ENCODE data around the gene OSBPL9.
A peak's percentile ranks its signal among the peaks of the same experiment; 100 is the strongest.
"Not testable (repeated sequence)": the region's sequence is repeated elsewhere in the genome, so short reads cannot be mapped to it uniquely, and the experiment has no call there.

OSBPL9 gene

DNA sequence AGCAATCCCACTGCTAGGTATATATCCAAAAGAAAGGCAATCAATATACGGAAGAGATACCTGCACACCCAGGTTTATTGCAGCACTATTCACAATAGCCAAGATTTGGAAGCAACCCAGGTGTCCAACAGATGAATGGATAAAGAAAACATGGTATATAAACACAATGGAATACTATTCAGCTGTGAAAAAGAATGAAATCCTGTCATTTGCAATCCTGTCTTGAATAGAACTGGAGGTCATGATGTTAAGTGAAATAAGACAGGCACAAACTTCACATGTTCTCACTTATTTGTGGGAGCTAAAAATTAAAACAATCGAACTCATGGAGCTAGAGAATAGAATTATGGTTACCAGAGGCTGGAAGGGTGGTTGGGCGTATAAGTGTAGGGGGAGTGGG, 101.0 kb downstream of the OSBPL9 start:
- DNase-seq = no peak

DNA sequence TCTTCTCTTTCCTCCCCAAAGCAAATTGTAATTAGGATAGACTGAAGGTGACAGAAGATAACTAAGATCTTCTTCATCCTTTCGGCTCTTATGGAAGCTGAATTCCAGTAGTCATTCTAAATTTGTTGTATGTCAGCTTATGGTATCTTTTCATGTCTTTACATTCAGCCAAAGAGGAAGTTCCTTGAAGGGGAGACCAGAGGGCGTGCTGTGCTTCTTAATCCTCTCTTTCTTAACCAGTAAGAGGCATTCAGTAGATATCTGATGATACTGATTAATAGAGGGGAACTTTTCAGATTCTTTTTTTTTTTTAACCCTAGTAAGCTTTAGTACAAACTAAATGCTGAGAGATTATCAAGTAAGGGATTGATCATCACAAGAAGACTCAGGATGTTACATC, 102.3 kb downstream of the OSBPL9 start:
- DNase-seq = no peak

DNA sequence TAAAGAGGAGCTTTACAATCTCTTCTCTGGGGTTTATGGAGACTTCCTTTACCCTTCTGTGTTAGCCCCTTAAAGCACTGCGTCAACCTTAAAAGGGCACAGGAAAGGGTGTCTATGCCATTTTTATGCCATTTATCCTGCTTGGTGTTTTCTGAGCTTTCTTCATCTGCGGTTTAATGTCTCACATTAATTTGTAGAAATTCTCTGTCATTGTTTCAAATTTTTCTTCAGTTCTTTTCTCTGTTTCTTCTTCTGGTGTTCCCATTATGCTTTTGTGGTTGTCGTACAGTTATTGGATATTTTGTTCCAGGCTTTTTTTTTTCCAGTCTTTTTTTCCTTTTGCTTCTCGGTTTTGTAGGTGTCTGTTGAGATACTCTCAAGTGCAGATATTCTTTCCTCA, 107.9 kb downstream of the OSBPL9 start:
- no peak for DNase-seq

DNA sequence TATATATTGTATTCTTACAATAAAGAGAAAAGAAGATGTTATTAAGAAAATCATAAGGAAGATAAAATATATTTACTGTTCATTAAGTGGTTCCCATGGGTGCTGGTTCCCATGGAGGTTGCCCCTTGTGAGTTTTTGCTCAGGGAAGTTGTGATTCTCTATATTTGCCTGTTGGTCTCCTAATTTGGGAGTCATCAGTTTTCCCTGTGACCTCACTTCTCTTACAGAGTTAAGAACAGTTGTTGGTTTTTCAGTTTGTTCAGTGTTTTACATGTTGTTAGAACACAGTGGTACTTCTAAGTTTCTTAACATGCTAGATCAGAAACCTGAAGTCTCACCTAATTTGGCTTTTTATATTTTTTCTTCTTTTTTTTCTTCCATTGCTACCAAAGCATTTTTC, 109.2 kb downstream of the OSBPL9 start:
- no peak for DNase-seq

DNA sequence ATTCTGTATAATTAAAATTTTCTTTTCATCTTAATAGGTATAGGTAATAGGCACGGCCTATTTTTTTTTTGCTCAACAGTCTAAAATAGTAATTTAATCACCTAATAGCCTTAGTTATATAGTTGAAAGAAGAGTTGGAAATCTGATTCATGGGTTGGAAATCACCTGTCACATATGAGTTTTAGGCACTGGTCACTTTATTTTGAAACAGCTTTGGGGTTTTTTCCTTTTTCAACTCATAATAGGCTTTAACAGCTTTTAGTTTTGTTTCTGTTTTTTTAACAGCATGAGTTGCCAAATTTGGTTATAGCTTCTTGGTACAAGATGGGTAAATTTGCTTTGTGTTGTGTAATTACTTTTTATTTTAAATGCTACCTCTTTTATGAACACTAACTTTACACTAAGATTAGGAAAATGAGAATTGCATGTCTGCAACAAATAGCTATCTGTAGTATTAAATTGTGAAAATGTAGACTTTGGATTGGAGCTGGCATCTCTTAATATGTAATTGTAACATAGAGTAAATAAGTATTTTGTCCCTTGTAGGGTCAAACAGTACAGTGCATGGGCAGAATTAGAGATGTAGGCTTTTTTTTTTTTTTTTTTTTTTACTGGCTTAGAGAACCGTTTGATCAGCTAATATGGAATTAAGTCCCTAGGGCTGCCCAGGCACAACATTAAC, 109.8 kb downstream of the OSBPL9 start:
- no peak for DNase-seq

DNA sequence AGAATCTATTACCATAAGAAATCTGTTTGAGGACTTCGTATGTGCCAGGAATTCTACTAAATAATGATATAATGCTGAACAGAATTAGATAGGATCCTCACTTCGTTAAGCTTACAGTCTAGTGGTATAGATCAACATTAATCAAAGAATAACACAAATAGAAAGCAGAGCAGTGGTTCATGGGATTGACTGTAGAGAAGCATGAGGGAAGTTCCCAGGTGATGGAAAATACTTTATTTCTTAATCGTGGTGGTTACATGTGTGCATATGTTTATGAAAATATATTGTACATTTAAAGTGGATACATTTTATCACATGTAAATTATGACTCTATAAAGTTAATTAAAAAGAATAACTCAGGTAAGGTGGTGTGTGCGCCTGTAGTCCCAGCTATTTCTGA, 110.5 kb downstream of the OSBPL9 start:
- no peak for DNase-seq

DNA sequence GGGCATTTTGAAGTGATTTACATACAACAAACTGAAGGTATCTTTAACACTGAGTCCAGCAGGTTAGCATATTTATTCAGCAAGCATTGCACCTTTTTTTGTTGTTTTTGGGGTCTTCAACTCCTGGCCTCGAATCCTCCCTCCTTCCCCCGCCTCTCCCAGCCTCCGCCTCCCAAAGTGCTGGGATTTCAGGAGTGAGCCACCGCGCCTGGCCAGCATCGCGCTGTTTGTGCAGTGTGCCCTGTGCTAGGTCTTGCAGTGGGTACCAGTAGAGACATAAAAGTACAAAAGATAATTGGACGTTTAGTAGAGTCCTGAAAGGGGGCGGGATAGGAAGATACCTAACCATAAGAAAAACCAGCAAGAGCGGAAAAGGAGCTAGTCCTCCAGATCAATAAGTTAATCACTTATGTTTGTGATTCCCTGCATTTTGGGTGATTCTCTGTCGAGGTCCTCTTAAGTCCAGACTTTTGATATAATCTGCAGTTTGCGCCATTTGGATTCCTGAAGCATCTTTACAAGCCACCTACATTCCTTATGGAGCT, 111.8 kb downstream of the OSBPL9 start:
- peak; percentile 25 for DNase-seq

DNA sequence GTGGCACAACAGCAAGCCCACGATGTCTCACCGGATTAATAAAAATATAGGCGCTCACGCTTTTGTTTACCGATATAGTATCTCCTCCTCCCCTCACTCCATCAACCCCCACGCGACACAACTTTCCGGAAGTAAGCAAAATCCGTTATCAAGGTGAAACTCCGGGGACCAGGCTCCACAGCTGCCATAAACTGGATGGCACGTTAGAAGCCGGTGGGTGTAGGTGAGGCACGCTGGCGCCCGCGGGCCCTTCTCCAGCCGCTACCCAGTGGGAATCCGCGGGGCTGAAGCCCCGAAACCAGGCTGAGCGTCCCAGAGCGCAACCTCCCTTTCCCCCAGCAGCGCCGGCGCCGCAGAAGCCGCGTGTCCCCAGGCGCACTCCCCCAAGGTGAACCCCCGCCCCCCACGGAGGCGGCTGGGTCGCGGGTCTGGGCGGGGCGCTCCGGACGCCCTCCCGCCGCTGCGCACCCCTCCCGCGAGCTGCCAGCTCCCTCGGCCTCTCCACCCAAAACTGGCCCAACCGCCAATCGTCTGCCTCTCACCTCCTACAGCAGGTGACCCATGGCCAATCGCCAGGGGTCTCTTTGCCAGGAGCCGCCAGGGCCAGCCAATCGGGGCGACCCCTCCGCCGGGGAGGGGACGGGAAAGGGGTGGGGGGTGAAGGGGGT, 112.4 kb downstream of the OSBPL9 start:
- peak; percentile 96 for DNase-seq

DNA sequence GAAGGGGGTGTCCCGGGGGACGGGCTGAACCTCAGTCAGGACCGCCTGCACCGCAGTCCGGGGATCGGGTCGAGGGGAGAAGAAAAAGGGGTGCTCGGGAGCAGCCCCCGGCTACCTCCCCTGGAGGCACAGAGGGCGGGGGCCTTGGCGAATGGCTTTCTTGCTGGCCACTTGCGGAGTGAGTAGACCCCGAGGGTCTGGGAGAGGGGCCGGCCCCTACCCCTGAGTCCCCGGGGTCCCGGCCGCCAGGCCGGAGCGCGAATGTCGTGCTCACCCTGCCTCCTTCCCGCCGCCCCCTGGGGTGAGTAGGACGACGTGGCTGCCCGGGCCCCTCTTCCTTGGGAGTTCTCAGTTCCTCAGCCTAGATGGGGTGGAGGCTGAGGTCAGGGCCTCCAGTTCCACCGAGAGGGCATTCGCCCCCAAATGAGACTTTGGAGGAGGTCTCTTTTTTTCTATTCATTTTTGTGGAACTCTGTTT, 113.0 kb downstream of the OSBPL9 start:
- DNase-seq = no peak

DNA sequence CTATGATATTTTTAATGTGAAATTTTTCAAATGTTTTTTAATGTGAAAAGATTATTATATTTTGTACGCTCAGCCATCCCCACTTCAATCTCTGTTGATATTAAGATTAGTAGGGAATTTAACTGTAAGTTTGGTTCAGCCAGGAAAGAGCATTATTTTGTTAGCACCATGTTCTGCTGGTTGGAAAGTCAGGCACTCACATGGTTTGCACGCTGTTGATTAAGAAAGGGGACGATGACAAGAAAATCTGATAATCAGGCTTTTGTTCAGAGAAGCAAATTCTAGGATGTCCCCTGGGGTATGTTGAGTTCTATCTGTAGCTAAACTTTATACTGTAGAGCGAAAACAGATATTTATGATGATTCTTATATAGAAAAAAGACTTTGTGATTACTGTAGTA, 115.1 kb downstream of the OSBPL9 start:
- DNase-seq = no peak

DNA sequence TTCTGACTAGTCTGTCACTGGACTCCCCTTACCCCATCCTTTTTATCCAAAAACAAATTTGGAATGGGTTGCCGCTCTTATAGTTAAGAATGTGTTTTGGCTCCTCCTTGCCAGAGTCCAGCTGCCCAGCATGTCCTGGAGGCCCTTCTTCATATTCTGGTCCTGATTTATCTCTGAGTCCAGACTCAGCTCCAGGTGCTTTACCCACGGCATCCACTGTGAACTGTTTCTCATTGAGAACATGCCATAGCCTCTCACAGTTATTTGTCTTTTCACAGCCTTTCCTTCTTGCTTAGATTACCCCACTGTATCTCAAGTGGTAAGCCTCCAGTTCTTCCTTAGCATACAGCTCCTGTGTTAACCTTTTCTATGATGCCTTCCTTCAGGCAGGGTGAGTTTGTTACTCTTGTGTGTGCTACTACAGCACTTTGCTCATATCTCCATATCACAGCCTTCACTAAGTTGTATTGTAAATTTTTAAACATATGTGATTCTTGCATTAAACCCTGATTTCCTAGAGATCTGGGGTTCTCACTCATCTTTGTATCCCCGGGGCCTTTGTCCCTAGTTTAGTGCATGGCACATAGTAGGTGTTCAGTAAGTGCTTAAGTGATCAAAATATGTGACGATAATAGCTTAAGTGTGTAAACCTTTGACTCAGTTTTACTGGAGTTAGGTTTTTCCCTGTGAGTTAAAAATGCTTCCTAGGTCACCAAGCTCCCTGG, 116.0 kb downstream of the OSBPL9 start:
- no peak for DNase-seq

DNA sequence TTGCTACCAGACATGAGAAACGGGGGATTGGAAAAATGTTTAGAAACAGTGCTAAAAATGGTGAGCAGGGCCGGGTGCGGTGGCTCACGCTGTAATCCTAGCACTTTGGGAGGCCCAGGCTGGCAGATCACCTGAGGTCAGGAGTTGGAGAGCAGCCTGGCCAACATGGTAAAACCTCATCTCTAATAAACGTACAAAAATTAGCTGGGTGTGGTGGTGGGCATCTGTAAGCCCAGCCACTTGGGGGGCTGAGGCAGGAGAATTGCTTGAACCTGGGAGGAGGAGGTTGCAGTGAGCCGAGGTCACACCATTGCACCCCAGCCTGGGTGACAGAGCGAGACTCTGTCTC, 116.5 kb downstream of the OSBPL9 start:
- not testable (repeated sequence) for DNase-seq

DNA sequence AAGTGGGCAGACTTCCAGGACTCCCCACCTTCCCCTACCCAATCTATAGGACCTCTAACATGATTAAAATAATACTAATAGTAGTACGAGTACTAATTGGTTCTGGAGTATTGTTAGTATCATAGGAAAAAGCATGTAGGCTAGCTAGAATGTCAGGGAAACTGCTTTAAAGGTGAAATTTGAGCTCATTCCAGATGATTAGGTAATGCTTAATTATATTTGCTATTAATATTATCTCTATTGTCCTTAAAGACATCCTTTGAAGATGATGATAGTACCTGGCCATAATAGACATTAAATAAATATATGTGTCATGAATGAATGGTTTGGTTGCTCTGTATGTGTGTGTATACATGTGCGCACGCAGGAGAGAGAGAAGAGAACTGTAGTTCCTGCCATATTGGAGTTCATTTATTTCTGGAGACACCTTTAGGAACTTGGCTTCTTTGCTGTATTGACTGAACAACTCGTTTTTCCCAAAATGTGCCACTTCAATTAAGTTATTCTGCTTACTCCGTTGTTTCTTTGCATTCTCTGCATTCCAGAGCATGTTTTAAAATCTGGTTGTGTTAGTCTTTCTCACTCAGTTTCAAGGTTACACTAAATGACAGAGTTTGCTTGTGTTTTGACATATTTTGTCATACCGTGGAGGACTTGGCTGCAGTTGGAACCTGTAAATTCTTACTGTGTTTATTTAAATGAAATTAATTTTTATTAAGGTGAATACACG, 117.1 kb downstream of the OSBPL9 start:
- DNase-seq = no peak

DNA sequence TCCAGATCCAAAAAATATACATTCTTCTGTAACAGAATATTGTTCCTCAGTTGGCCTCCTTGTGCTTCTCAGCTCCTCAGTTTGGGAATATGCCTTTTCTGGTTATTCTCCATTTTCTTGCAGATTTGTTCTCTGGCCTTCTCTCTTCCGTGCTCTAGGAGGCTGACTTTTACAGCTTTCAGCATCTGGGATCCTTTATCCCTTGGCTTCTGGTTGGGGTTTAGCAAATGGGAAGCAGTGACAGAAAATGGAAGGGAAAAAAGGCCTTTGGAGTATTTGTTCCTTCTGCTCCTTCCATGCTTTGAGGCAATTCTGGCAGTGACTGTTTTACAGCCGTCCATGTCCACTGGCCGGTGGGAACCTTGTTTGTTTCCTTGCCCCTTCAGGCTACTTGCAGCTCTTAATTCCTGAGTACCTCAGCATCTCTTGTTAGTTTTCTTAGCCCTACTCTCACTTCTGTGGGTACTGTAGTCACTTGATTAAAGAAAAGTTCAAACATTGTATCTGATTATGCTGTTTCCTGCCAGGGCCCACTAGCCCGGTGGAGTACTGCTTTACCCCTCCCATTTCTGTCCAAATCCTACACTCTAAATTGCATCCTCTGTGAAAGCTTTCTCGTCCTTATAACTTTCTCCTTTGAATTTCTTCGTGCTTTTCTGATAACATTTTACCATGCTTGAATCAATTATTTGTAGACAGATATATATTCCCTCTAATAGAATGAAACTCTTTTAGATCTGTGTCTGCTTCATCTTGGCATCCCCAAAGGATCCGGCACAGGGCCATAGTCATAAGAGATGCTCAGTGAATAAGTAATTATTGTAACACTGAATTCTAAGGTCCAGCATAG, 118.2 kb downstream of the OSBPL9 start:
- DNase-seq = no peak

DNA sequence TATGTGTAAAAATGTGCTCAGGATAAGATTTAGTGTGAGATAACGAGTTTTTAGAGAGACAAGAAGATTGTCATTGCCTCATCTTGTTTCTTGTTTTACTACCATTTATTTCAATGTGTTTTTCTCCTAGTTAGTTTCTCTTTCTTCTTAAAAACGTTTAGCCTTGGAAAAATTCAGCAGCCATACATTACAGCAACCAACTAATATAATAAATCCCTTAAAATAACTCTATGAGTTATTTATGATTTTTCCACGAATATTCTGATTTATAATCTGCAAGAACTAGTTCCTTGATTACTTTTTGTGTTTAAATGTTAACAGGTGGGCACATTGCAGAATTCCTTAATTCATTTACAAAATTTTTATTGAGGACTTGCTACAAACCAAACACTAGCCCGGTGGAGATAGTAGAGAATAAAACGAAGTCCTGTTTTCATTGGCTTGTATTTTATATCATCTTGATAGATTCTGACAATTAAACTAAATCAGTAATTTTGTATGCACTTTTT, 118.9 kb downstream of the OSBPL9 start:
- DNase-seq = no peak

DNA sequence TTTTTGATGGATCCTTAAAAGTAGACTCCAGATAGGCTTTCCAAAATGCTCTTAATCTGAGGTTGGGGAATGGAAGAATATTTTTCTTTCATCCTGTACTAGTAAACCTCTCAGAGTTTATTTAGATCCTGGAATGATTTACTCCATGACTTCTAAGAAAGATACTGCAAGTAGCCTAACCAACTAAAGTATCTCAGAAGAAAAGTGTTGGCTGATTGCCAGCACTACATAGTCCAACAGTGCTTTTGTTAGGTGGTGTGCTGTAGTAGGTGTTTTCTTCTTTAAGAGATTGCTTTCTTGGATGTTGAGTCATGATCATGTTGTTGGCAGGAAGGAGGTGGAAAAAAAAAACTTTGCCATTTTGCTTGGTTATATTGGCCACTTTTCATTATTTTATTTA, 119.8 kb downstream of the OSBPL9 start:
- no peak for DNase-seq

DNA sequence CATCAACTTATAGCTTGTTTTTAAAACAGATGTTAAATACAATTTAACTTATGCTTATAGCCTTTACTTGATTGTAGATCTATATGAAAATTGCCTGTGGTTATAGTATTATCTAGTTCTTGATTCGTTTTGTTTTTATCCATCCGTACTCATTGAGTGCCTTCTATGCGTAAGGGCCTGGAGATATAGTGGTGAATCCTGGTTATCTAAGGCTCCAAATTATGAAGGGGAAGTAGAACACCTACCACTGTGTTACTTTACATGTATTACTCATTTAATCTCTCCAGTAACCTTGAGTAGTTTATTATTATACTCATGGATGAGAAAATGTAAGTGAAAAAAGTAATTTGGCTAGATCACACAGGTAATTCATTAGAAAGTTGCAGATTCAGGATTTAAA, 121.8 kb downstream of the OSBPL9 start:
- DNase-seq = no peak

DNA sequence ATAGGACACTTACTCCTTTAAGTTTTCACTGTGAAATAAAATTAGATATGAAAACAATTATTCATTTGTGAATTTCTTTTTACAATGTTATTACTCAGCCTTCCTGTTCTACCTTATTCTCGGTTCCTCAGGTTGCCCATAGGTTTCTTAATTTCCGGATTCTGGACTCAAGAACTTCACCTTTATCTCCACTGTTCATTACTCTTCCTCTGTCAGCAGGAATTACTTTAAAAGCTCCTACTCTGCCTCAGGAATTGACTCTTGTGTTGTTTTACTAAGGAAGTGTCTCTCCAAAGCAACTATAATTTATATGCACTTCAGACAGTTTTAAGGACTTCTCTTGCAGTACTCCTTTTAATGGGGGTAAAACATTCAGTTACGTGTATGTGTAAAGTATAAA, 123.8 kb downstream of the OSBPL9 start:
- no peak for DNase-seq

DNA sequence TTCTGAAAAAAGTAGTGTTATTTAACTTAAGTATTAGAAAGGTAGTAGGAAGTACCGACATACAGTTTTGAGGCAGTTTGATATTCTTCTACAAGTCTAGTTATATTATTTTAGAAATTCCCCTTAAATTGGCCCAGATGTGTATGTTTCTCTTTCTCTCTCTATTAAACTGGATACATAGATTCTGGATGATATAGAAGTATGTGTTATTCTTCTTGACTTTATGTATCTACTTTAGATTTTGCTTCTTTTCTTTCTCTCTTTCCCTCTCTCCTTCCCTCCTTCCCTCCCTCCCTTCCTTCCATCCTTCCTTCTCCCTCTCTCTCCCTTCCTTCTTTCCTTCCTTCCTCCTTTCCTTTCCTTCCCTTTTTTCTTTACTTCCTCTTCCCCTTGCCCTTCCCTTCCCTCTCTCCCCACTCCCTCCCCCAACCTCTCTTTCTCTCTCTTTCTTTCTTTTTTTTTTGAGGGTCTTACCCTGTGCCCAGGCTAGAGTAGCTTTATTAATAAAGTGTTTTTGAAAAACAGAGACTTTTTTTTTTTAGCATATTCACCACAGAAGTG, 124.3 kb downstream of the OSBPL9 start:
- DNase-seq = no peak

DNA sequence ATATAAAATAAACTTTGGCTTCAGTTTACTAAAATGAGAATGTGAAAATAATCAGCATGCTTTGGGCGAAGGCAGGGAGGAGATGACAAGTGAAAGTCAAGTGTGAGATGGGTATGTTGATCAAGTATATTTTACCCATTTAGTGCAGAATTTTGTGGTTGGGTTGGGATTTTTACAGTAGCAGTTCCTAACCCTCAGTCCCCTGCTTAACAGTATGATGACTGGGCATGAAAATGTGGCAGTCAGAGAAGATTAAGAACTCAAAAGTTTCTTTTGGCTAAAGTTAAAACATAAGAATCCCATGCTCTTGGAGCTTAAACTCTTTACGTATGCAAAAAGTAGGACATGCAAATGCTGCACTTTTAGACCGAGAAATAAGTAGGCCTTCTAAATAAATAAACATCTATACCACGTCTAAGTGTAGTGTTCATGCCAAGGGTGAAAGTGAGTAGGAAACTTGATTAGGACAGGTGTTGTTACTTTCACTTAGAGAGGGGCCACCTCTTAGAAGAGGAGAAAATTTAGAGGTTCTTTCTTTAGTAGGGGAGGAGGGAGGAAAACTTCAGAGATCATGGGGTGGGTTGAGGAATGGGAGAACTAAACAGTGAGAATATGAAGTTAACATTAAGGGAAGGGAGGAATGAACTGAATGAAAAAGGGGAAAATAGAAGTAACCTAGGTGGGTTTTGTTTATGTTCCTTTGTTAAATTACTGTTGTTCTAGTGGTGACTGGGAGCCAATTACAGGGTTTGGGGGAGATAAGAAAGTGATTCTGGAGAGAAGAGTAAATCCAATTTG, 127.8 kb downstream of the OSBPL9 start:
- DNase-seq = no peak

DNA sequence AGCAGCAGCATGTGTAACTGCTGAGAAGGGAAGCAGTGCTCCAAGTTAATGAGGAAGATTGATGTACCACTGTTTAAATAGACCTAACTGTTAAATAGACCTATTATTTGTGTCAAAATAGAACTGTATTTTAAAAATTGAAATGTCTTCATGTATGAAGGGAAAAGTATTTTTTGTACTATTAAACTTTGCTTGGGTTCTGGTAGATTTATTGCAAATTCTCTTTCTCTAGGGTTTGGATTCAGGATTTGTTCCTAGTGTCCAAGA, 128.3 kb downstream of the OSBPL9 start:
- no peak for DNase-seq
